ENCODE measurements around the gene CAMK2D.

Gene CAMK2D

GRCh38 chr4:113528395-113528794 is 233.1 kb downstream of the CAMK2D start:
- DNase-seq (ENCODE audit: extremely low read depth, low read depth) = no peak
- H3K4me3 ChIP-seq (replicated peaks; ENCODE audit: low read depth, low read length) = no peak overlapping the region
- no peak for TF ChIP-seq CTCF (IDR thresholded peaks at IDR 0.05; ENCODE audit: low read depth, low read length, missing control alignments)

- TF ChIP-seq CTCF (IDR thresholded peaks at IDR 0.05; ENCODE audit: low read depth, low read length, missing control alignments) = no peak
These were observed 236.0 kb downstream of the CAMK2D start for GRCh38 chr4:113525521-113525920.

GRCh38 chr4:113524505-113525186 is 236.9 kb downstream of the CAMK2D start:
- H3K4me3 ChIP-seq (replicated peaks; ENCODE audit: low read depth, low read length) = no peak overlapping the region
- DNase-seq (ENCODE audit: extremely low read depth, low read depth) = no peak
- no peak for TF ChIP-seq CTCF (IDR thresholded peaks at IDR 0.05; ENCODE audit: low read depth, low read length, missing control alignments)

More at GRCh38 chr4:113525521-113525920, 236.0 kb downstream of the CAMK2D start:
- no peak overlapping the region for H3K4me3 ChIP-seq (replicated peaks; ENCODE audit: low read depth, low read length)
- no peak for DNase-seq (ENCODE audit: extremely low read depth, low read depth)

- no peak overlapping the region for H3K4me3 ChIP-seq (replicated peaks; ENCODE audit: low read depth, low read length)
- no peak for DNase-seq (ENCODE audit: extremely low read depth, low read depth)
- TF ChIP-seq CTCF (IDR thresholded peaks at IDR 0.05; ENCODE audit: low read depth, low read length, missing control alignments) = no peak
These were observed 237.4 kb downstream of the CAMK2D start for GRCh38 chr4:113524096-113524495.

GRCh38 chr4:113522433-113522832 is 239.1 kb downstream of the CAMK2D start:
- no peak for TF ChIP-seq CTCF (IDR thresholded peaks at IDR 0.05; ENCODE audit: low read depth, low read length, missing control alignments)
- H3K4me3 ChIP-seq (replicated peaks; ENCODE audit: low read depth, low read length) = no peak overlapping the region
- DNase-seq (ENCODE audit: extremely low read depth, low read depth) = no peak

- no peak for TF ChIP-seq CTCF (IDR thresholded peaks at IDR 0.05; ENCODE audit: low read depth, low read length, missing control alignments)
- no peak for DNase-seq (ENCODE audit: extremely low read depth, low read depth)
- no peak overlapping the region for H3K4me3 ChIP-seq (replicated peaks; ENCODE audit: low read depth, low read length)
These were observed 248.2 kb downstream of the CAMK2D start for GRCh38 chr4:113513382-113513781.

- no peak for TF ChIP-seq CTCF (IDR thresholded peaks at IDR 0.05; ENCODE audit: low read depth, low read length, missing control alignments)
- H3K4me3 ChIP-seq (replicated peaks; ENCODE audit: low read depth, low read length) = no peak overlapping the region
- DNase-seq (ENCODE audit: extremely low read depth, low read depth) = no peak
These were observed 248.7 kb downstream of the CAMK2D start for GRCh38 chr4:113512880-113513279.
